ENCODE data around the gene HAGHL.
"Not testable (repeated sequence)": the region's sequence is repeated elsewhere in the genome, so short reads cannot be mapped to it uniquely, and the experiment has no call there.

DNA sequence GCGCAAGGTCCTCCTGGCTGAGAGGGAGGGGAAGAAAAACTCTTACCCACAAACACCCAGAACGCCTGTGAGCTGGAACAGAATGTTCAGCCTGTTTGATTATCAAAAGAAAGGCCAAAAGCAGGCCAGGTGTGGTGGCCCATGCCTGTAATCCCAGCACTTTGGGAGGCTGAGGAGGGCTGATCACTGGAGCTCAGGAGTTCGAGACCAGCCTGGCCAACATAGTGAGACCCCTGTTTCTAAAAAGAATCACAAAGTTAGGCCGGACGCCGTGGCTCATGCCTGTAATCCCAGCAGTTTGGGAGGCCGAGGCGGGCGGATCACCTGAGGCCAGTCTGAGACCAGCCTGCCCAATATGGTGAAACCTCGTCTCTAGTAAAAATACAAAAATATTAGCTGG is 49.4 kb downstream of the HAGHL start:
- TF ChIP-seq, protein P1, sequence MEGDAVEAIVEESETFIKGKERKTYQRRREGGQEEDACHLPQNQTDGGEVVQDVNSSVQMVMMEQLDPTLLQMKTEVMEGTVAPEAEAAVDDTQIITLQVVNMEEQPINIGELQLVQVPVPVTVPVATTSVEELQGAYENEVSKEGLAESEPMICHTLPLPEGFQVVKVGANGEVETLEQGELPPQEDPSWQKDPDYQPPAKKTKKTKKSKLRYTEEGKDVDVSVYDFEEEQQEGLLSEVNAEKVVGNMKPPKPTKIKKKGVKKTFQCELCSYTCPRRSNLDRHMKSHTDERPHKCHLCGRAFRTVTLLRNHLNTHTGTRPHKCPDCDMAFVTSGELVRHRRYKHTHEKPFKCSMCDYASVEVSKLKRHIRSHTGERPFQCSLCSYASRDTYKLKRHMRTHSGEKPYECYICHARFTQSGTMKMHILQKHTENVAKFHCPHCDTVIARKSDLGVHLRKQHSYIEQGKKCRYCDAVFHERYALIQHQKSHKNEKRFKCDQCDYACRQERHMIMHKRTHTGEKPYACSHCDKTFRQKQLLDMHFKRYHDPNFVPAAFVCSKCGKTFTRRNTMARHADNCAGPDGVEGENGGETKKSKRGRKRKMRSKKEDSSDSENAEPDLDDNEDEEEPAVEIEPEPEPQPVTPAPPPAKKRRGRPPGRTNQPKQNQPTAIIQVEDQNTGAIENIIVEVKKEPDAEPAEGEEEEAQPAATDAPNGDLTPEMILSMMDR (IDR thresholded peaks at IDR 0.05), result not testable (repeated sequence)
- not testable (repeated sequence) for TF ChIP-seq POLR2A (IDR thresholded peaks at IDR 0.05)
